Adrenal gland (tissue), 5 donors: ENCODE results near the gene TEX14.

Experiments
- POLR2A ChIP-seq, 2 donors: fragments of 450-650 bp; IDR thresholded peaks; one replicate each; pipeline ENCODE4 v1.6.1; 2017; ENCODE audit warnings: antibody characterized with exemption in 2 of 2, mild to moderate bottlenecking in 2 of 2, moderate library complexity in 1 of 2
- TF ChIP-seq, protein P1 (sequence below), 6 experiments: fragments of 450-650 bp in 4 of 6; fragments of 200-600 bp in 2 of 6; sonication (generic) in 1 of 6; IDR thresholded peaks; 1 replicate in 5 of 6; 2 replicates in 1 of 6; pipeline versions ENCODE4 v1.5.1 to v1.8.0; 2016 to 2021; ENCODE audit warnings: antibody characterized with exemption in 6 of 6, mild to moderate bottlenecking in 2 of 6, moderate library complexity in 1 of 6
- donor health status: DM: no; HTN: no; CAD: no.

DNA sequence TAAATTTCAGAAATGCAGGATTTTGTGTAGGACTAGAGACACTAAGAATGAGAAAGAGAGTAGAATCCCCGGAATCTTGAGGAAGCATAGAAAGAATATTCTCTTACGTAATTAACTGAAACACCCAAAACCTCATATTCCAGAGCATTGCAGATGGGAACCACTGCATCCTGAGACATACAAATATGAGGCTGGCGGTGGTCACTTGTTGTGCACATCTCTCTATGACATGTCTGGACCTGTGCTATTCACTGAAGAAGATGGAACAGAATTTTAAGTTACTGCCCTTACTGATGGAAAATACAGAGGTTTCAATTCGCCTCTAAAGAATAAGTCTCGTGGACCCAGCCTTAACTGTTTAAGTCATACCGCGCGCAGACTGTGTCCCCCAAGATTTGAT, 1.4 kb upstream of the TEX14 start:
- TF ChIP-seq, protein P1, sequence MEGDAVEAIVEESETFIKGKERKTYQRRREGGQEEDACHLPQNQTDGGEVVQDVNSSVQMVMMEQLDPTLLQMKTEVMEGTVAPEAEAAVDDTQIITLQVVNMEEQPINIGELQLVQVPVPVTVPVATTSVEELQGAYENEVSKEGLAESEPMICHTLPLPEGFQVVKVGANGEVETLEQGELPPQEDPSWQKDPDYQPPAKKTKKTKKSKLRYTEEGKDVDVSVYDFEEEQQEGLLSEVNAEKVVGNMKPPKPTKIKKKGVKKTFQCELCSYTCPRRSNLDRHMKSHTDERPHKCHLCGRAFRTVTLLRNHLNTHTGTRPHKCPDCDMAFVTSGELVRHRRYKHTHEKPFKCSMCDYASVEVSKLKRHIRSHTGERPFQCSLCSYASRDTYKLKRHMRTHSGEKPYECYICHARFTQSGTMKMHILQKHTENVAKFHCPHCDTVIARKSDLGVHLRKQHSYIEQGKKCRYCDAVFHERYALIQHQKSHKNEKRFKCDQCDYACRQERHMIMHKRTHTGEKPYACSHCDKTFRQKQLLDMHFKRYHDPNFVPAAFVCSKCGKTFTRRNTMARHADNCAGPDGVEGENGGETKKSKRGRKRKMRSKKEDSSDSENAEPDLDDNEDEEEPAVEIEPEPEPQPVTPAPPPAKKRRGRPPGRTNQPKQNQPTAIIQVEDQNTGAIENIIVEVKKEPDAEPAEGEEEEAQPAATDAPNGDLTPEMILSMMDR (IDR thresholded peaks at IDR 0.05): no peak
- no peak for TF ChIP-seq POLR2A (IDR thresholded peaks at IDR 0.05)
